ENCODE measurements around the gene RTN4RL1.

- TF ChIP-seq CTCF (conservative IDR thresholded peaks at IDR 0.05; ENCODE audit: low read depth, low read length) (no peak), POLR2A (IDR thresholded peaks at IDR 0.05; ENCODE audit: low read depth, low read length) (no peak), USF2 (IDR thresholded peaks at IDR 0.05; ENCODE audit: low read depth, low read length) (no peak), CEBPB (IDR thresholded peaks at IDR 0.05; ENCODE audit: low read depth, low read length) (no peak), FOS (IDR thresholded peaks at IDR 0.05; ENCODE audit: low read depth, low read length) (no peak)
Observed at GRCh38 chr17:2018716-2019510, 6.2 kb downstream of the RTN4RL1 start.
